GM23338 (cell line): ENCODE results near the gene EHD4. TPM values are rescaled to one million over a fixed set of nuclear protein-coding genes. Genes with fewer than 3 reads are reported as not detected.

Experiments
- ATAC-seq: fragments of 200-7000 bp; cut with Tn5 transposase; 3 replicates; pipeline ENCODE4 v1.9.1; 2020
- DNase-seq: peaks from one replicate; pipeline ENCODE4 v3.0.0-alpha.2; 2015; ENCODE audit warnings: low spot score
- H2AFZ ChIP-seq: fragments of 200-600 bp; sonication (generic); 2 replicates; pipeline ENCODE4 v1.8.0; 2016; ENCODE audit warnings: antibody characterized with exemption, mild to moderate bottlenecking, moderate library complexity
- H3F3A ChIP-seq: fragments of 200-600 bp; sonication (generic); replicated peaks from 2 replicates; pipeline ENCODE4 v1.8.0; 2017; ENCODE audit warnings: antibody characterized with exemption, mixed run types, low read depth
- H3K27ac ChIP-seq: fragments of 200-600 bp; sonication (generic); 2 replicates; pipeline ENCODE4 v1.6.1; 2016; ENCODE audit warnings: low read depth
- H3K27me3 ChIP-seq: fragments of 200-600 bp; sonication (generic); 2 replicates; pipeline ENCODE4 v1.8.0; 2016; ENCODE audit warnings: mild to moderate bottlenecking, mixed run types, moderate library complexity; ENCODE audit not compliant: insufficient read depth
- H3K36me3 ChIP-seq: fragments of 200-600 bp; sonication (generic); 2 replicates; pipeline ENCODE4 v1.8.0; 2016; ENCODE audit warnings: mild to moderate bottlenecking; ENCODE audit not compliant: insufficient read depth
- H3K4me1 ChIP-seq: fragments of 200-600 bp; sonication (generic); 2 replicates; pipeline ENCODE4 v1.8.0; 2016; ENCODE audit warnings: mild to moderate bottlenecking, moderate library complexity; ENCODE audit not compliant: insufficient read depth
- H3K4me2 ChIP-seq: fragments of 200-600 bp; sonication (generic); 2 replicates; pipeline ENCODE4 v1.7.1; 2017; ENCODE audit warnings: mixed run types
- H3K4me3 ChIP-seq: fragments of 200-600 bp; sonication (generic); 2 replicates; pipeline ENCODE4 v1.6.1; 2016; ENCODE audit warnings: mixed run types
- H3K79me2 ChIP-seq: fragments of 200-600 bp; sonication (generic); replicated peaks from 2 replicates; pipeline ENCODE4 v1.8.0; 2017; ENCODE audit warnings: mild to moderate bottlenecking; ENCODE audit not compliant: insufficient read depth
- H3K9me2 ChIP-seq: fragments of 200-600 bp; sonication (generic); 2 replicates; pipeline ENCODE4 v1.8.0; 2017; ENCODE audit not compliant: insufficient read depth
- H4K20me1 ChIP-seq: fragments of 200-600 bp; sonication (generic); replicated peaks from 2 replicates; pipeline ENCODE4 v1.8.0; 2017; ENCODE audit warnings: mild to moderate bottlenecking; ENCODE audit not compliant: insufficient read depth
- H3K27ac Mint-ChIP-seq: 2 replicates; pipeline ENCODE4 v1.8.0; 2020; ENCODE audit warnings: inconsistent platforms, mild to moderate bottlenecking, moderate library complexity, mixed read lengths
- H3K27me3 Mint-ChIP-seq: 3 replicates; pipeline ENCODE4 v1.8.0; 2022; ENCODE audit warnings: low read depth, mild to moderate bottlenecking, moderate library complexity, mixed read lengths, inconsistent platforms; ENCODE audit not compliant: insufficient read depth, poor library complexity
- H3K36me3 Mint-ChIP-seq: 3 replicates; pipeline ENCODE4 v1.8.0; 2021; ENCODE audit warnings: low read depth, mild to moderate bottlenecking, inconsistent platforms, moderate library complexity, mixed read lengths
- H3K4me1 Mint-ChIP-seq: 3 replicates; pipeline ENCODE4 v1.8.0; 2020; ENCODE audit warnings: mild to moderate bottlenecking, inconsistent platforms, mixed read lengths
- H3K4me3 Mint-ChIP-seq: 3 replicates; pipeline ENCODE4 v1.8.0; 2021; ENCODE audit warnings: moderate library complexity, mild to moderate bottlenecking, inconsistent platforms, mixed read lengths
- H3K9me3 Mint-ChIP-seq: 3 replicates; pipeline ENCODE4 v1.8.0; 2020; ENCODE audit warnings: moderate library complexity, mild to moderate bottlenecking, inconsistent platforms, mixed read lengths
- CREB1 ChIP-seq: fragments of 250-450 bp; sonication (Bioruptor Pico); IDR thresholded peaks from 2 replicates; pipeline ENCODE4 v1.5.0; 2020; ENCODE audit warnings: low read depth, mild to moderate bottlenecking, moderate library complexity
- CTCF ChIP-seq, 2 experiments: fragments of 200-600 bp in 1 of 2; sonication (generic) in 1 of 2; conservative IDR thresholded peaks; 2 replicates each; pipeline versions ENCODE4 v1.5.1 to v1.6.1; 2016 to 2017; ENCODE audit warnings: antibody characterized with exemption in 2 of 2, low read depth in 2 of 2, mild to moderate bottlenecking in 2 of 2, moderate library complexity in 1 of 2
- ETS1 ChIP-seq: IDR thresholded peaks from 2 replicates; pipeline ENCODE4 v1.6.1; 2016; ENCODE audit warnings: antibody characterized with exemption
- EZH2 ChIP-seq: fragments of 200-600 bp; sonication (generic); IDR thresholded peaks from one replicate; pipeline ENCODE4 v1.8.0; 2017; ENCODE audit warnings: antibody characterized with exemption, mild to moderate bottlenecking, low read depth; ENCODE audit not compliant: unreplicated experiment
- EZH2phosphoT487 ChIP-seq: fragments of 200-600 bp; sonication (generic); IDR thresholded peaks from one replicate; pipeline ENCODE4 v1.8.1; 2018; ENCODE audit warnings: antibody characterized with exemption; ENCODE audit not compliant: unreplicated experiment
- POLR2AphosphoS5 ChIP-seq: IDR thresholded peaks from 2 replicates; pipeline ENCODE4 v1.6.1; 2016; ENCODE audit warnings: antibody characterized with exemption, low read depth
- REST ChIP-seq: IDR thresholded peaks from one replicate; pipeline ENCODE4 v1.6.1; 2018; ENCODE audit warnings: antibody characterized with exemption; ENCODE audit not compliant: unreplicated experiment
- STAT1 ChIP-seq: IDR thresholded peaks from one replicate; pipeline ENCODE4 v1.6.1; 2016; ENCODE audit warnings: antibody characterized with exemption; ENCODE audit not compliant: unreplicated experiment
- ZNF114 ChIP-seq: fragments of 250-450 bp; sonication (Bioruptor Pico); IDR thresholded peaks from 2 replicates; pipeline ENCODE4 v1.5.0; 2020; ENCODE audit warnings: mild to moderate bottlenecking, moderate library complexity
- polyA plus RNA-seq: library from polyadenylated mRNA; unstranded; fragments of >200 nt; fragmentation: Nextera tagmentation; extraction: Ambion mirVana; gene quantifications from 2 replicates; pipeline ENCODE4 v1.2.1, GENCODE V29; 2016
- total RNA-seq: library from RNA; depleted of rRNA; stranded (reverse); fragments of >200 nt; shearing (Covaris generic); gene quantifications from 2 replicates; pipeline ENCODE4 v1.2.3, GENCODE V29; 2014

Gene EHD4
- total and polyA plus RNA-seq, 2 experiments from 2014 or later = 13.0 to 31.0 TPM

GRCh38 chr15:41940441-41940857 lies 31.9 kb downstream of the EHD4 start:
- no peaks in the 10 kb centered on the region for H3K36me3 ChIP-seq
- H3K4me1 Mint-ChIP-seq = peaks cover 10% of the 10 kb centered on the region; the same call in 2 of the 3 replicates
- 0 out of 2 replicates have a peak, but pooled peaks cover 1% of the 10 kb centered on the region for H3K4me1 ChIP-seq
- DNase-seq (no peak), ATAC-seq (no peak)
- no peak overlapping the region for H3K4me3 Mint-ChIP-seq
- H3K4me3 ChIP-seq = no peak overlapping the region
- no peaks in the 10 kb centered on the region for H3K27me3 ChIP-seq
- no peak overlapping the region for H3K4me2 ChIP-seq
- no peaks in the 10 kb centered on the region for H3K9me2 ChIP-seq
- H4K20me1 ChIP-seq = peaks cover 6% of the 10 kb centered on the region; the same call in 1 of the 2 replicates
- 0 out of 2 replicates have a peak overlapping the region, but pooled peaks have one; percentile 26 for H3K27ac ChIP-seq
- H3K79me2 ChIP-seq = no peaks in the 10 kb centered on the region
- H2AFZ ChIP-seq = no peak overlapping the region
- peaks cover 20% of the 10 kb centered on the region for H3K36me3 Mint-ChIP-seq
- H3K27ac Mint-ChIP-seq = no peak overlapping the region
- H3K27me3 Mint-ChIP-seq = peaks cover 6% of the 10 kb centered on the region
- no peaks in the 10 kb centered on the region; the same call in 2 of the 3 replicates for H3K9me3 Mint-ChIP-seq
- no peak for TF ChIP-seq CREB1 (CRISPR knock-in tag)
- no peak for TF ChIP-seq EZH2
- TF ChIP-seq ETS1 = no peak
- H3F3A ChIP-seq = no peaks in the 10 kb centered on the region

GRCh38 chr15:41939986-41940385 lies 32.4 kb downstream of the EHD4 start:
- no peak overlapping the region for H3K4me3 Mint-ChIP-seq
- H3K36me3 Mint-ChIP-seq = peaks cover 20% of the 10 kb centered on the region
- no peaks in the 10 kb centered on the region; the same call in 2 of the 3 replicates for H3K9me3 Mint-ChIP-seq
- Histone ChIP-seq H2AFZ (no peak overlapping the region), H3K9me2 (no peaks in the 10 kb centered on the region), H3K27ac (no peak overlapping the region), H3K4me1 (peaks cover 6% of the 10 kb centered on the region; the same call in 1 of the 2 replicates), H3F3A (no peaks in the 10 kb centered on the region), H3K36me3 (no peaks in the 10 kb centered on the region), H4K20me1 (peaks cover 9% of the 10 kb centered on the region; the same call in 1 of the 2 replicates), H3K27me3 (no peaks in the 10 kb centered on the region), H3K4me3 (no peak overlapping the region), H3K79me2 (no peaks in the 10 kb centered on the region), H3K4me2 (no peak overlapping the region)
- DNase-seq = no peak
- H3K4me1 Mint-ChIP-seq = peaks cover 12% of the 10 kb centered on the region
- H3K27ac Mint-ChIP-seq = no peak overlapping the region
- peaks cover 6% of the 10 kb centered on the region for H3K27me3 Mint-ChIP-seq
- no peak for ATAC-seq
- TF ChIP-seq ZNF114 (no peak), EZH2 (no peak), POLR2AphosphoS5 (no peak), STAT1 (no peak), CTCF (conservative IDR thresholded peaks at IDR 0.05; ENCODE audit: low read depth in 2 of 2) (no peak), REST (no peak), CREB1 (CRISPR knock-in tag) (no peak), EZH2phosphoT487 (no peak), ETS1 (no peak)
